HEK293 (cell line): ENCODE data around the gene RPL39.
A peak's percentile ranks its signal among the peaks of the same experiment; 100 is the strongest.

Source experiments
- CTCF ChIA-PET: fragments of 350-600 bp; formaldehyde crosslinking; extraction: SDS; loops from one replicate; lab custom pipeline; 2021; ENCODE audit warnings: antibody characterized with exemption; lab: Yijun Ruan, JAX
- POLR2A ChIA-PET: fragments of 300-600 bp; formaldehyde crosslinking; extraction: SDS; loops from one replicate; lab custom pipeline; 2020; ENCODE audit warnings: antibody characterized with exemption, inconsistent platforms; lab: Yijun Ruan, JAX
- H3K27ac ChIP-seq: fragments of 200-500 bp; sonication (Bioruptor generic); 2 replicates; pipeline ENCODE4 v1.5.1; 2014; ENCODE audit warnings: low read depth, low read length, control low read depth, inconsistent platforms; ENCODE audit errors: extremely low read depth
- H3K36me3 ChIP-seq, 2 experiments: fragments of 200-500 bp in 1 of 2; sonication (Bioruptor generic) in 1 of 2; 1 replicate in 1 of 2; 2 replicates in 1 of 2; pipeline ENCODE4 v1.5.1; 2014 to 2017; ENCODE audit warnings: inconsistent platforms in 2 of 2, low read length in 2 of 2; ENCODE audit not compliant: control insufficient read depth in 2 of 2, insufficient read depth in 1 of 2
- H3K4me1 ChIP-seq: fragments of 200-500 bp; sonication (Bioruptor generic); 2 replicates; pipeline ENCODE4 v1.5.1; 2014; ENCODE audit warnings: mild to moderate bottlenecking, low read length, inconsistent platforms; ENCODE audit not compliant: control insufficient read depth, insufficient read depth
- H3K4me3 ChIP-seq: 2 replicates; pipeline ENCODE4 v1.5.1; 2011; ENCODE audit warnings: low read depth, mild to moderate bottlenecking, control low read depth, low read length, moderate library complexity
- H3K9me3 ChIP-seq: fragments of 200-500 bp; sonication (Bioruptor generic); 2 replicates; pipeline ENCODE4 v1.5.1; 2014; ENCODE audit warnings: low read depth, low read length, inconsistent platforms; ENCODE audit not compliant: control insufficient read depth, insufficient read depth
- GLI2 ChIP-seq: fragments of 450-650 bp; formaldehyde crosslinking; IDR thresholded peaks from 2 replicates; pipeline ENCODE4; 2017; ENCODE audit warnings: missing biosample characterization, missing genetic modification characterization, low read depth, borderline replicate concordance
- GLIS1 ChIP-seq: fragments of 450-650 bp; formaldehyde crosslinking; IDR thresholded peaks from 2 replicates; pipeline ENCODE4 v1.5.1; 2016; ENCODE audit warnings: missing biosample characterization, missing genetic modification characterization
- KLF1 ChIP-seq: fragments of 450-650 bp; formaldehyde crosslinking; IDR thresholded peaks from 2 replicates; pipeline ENCODE4 v1.5.1; 2016; ENCODE audit warnings: missing biosample characterization, missing genetic modification characterization
- PRDM4 ChIP-seq: fragments of 450-650 bp; formaldehyde crosslinking; IDR thresholded peaks from 2 replicates; pipeline ENCODE4 v1.5.1; 2017; ENCODE audit warnings: missing biosample characterization, missing genetic modification characterization
- ZNF121 ChIP-seq: fragments of 450-650 bp; formaldehyde crosslinking; IDR thresholded peaks from 2 replicates; pipeline ENCODE4 v1.5.1; 2016; ENCODE audit warnings: missing biosample characterization, missing genetic modification characterization
- ZNF2 ChIP-seq: fragments of 450-650 bp; formaldehyde crosslinking; IDR thresholded peaks from 2 replicates; pipeline ENCODE4 v1.5.1; 2016; ENCODE audit warnings: missing biosample characterization, missing genetic modification characterization
- ZNF211 ChIP-seq: fragments of 450-650 bp; formaldehyde crosslinking; IDR thresholded peaks from 2 replicates; pipeline ENCODE4 v1.5.1; 2016; ENCODE audit warnings: low read depth, missing biosample characterization, missing genetic modification characterization
- ZNF266 ChIP-seq: fragments of 450-650 bp; formaldehyde crosslinking; IDR thresholded peaks from 2 replicates; pipeline ENCODE4 v1.5.1; 2016; ENCODE audit warnings: missing biosample characterization, missing genetic modification characterization, low read depth
- ZNF37A ChIP-seq: fragments of 450-650 bp; IDR thresholded peaks from 2 replicates; pipeline ENCODE4 v1.5.1; 2018; ENCODE audit warnings: missing biosample characterization, missing genetic modification characterization
- ZNF394 ChIP-seq: fragments of 450-650 bp; formaldehyde crosslinking; IDR thresholded peaks from 2 replicates; pipeline ENCODE4 v1.5.1; 2016; ENCODE audit warnings: missing biosample characterization, missing genetic modification characterization, mild to moderate bottlenecking, moderate library complexity, borderline replicate concordance
- ZNF398 ChIP-seq: fragments of 450-650 bp; formaldehyde crosslinking; IDR thresholded peaks from 2 replicates; pipeline ENCODE4 v1.5.1; 2017; ENCODE audit warnings: missing biosample characterization, missing genetic modification characterization
- ZNF449 ChIP-seq: fragments of 450-650 bp; formaldehyde crosslinking; IDR thresholded peaks from 2 replicates; pipeline ENCODE4 v1.5.1; 2017; ENCODE audit warnings: missing biosample characterization, mild to moderate bottlenecking, missing genetic modification characterization, moderate library complexity
- ZNF473 ChIP-seq: fragments of 450-650 bp; formaldehyde crosslinking; IDR thresholded peaks from 2 replicates; pipeline ENCODE4 v1.5.1; 2017; ENCODE audit warnings: missing biosample characterization, missing genetic modification characterization
- ZNF544 ChIP-seq: fragments of 450-650 bp; formaldehyde crosslinking; IDR thresholded peaks from 2 replicates; pipeline ENCODE4 v1.5.0; 2017; ENCODE audit warnings: missing biosample characterization, missing genetic modification characterization
- ZNF549 ChIP-seq: fragments of 450-650 bp; IDR thresholded peaks from 2 replicates; pipeline ENCODE4 v1.5.1; 2018; ENCODE audit warnings: missing biosample characterization, missing genetic modification characterization, mild to moderate bottlenecking, inconsistent platforms, moderate library complexity
- ZNF561 ChIP-seq: fragments of 450-650 bp; IDR thresholded peaks from 2 replicates; pipeline ENCODE4 v1.5.1; 2018; ENCODE audit warnings: missing biosample characterization, missing genetic modification characterization, borderline replicate concordance
- ZNF792 ChIP-seq: fragments of 450-650 bp; formaldehyde crosslinking; IDR thresholded peaks from 2 replicates; pipeline ENCODE4 v1.5.1; 2016; ENCODE audit warnings: missing biosample characterization, missing genetic modification characterization
- ZSCAN16 ChIP-seq: fragments of 450-650 bp; formaldehyde crosslinking; IDR thresholded peaks from 2 replicates; pipeline ENCODE4 v1.5.1; 2016; ENCODE audit warnings: missing biosample characterization, missing genetic modification characterization
- ZSCAN30 ChIP-seq: fragments of 450-650 bp; IDR thresholded peaks from 2 replicates; pipeline ENCODE4 v1.5.1; 2018; ENCODE audit warnings: missing biosample characterization, mild to moderate bottlenecking, missing genetic modification characterization, moderate library complexity
- ZXDB ChIP-seq: fragments of 450-650 bp; formaldehyde crosslinking; IDR thresholded peaks from 2 replicates; pipeline ENCODE4 v1.5.1; 2016; ENCODE audit warnings: missing biosample characterization, missing genetic modification characterization

Gene RPL39

GRCh38 chrX:119763836-119764387 lies 27.5 kb downstream of the RPL39 start:
- no peak overlapping the region for H3K27ac ChIP-seq

GRCh38 chrX:119763181-119763580 lies 28.2 kb downstream of the RPL39 start:
- H3K4me3 ChIP-seq, result no peak overlapping the region
- H3K27ac ChIP-seq, result no peak overlapping the region
- H3K9me3 ChIP-seq, result no peaks in the 10 kb centered on the region
- H3K4me1 ChIP-seq, result no peaks in the 10 kb centered on the region
- POLR2A ChIA-PET, result interaction anchor here (1.1 to 1.2 kb wide), 2 partner anchors 29 to 71 kb away, joined by 3 read pairs; partner anchors contain the start of gene RPL39
- CTCF ChIA-PET, result interaction anchor here (0.6 kb wide), 1 partner anchor 221 kb away, joined by 5 read pairs; no protein-coding TSS in a partner anchor
- TF ChIP-seq GLIS1 (tag by site-specific recombination) (peak; percentile 34), ZNF266 (no peak)
- no peaks in the 10 kb centered on the region for H3K36me3 ChIP-seq

More at GRCh38 chrX:119763836-119764387, 27.5 kb downstream of the RPL39 start:
- TF ChIP-seq GLI2 (tag by site-specific recombination) (no peak), ZNF121 (tag by site-specific recombination) (peak; percentile 55; the same call in 1 of the 2 replicates)
- H3K4me3 ChIP-seq, result no peak overlapping the region
- CTCF ChIA-PET, result interaction anchor here (0.6 to 1.5 kb wide), 6 partner anchors 10 to 251 kb away, joined by 3 to 11 read pairs (median 4); no protein-coding TSS in a partner anchor
- POLR2A ChIA-PET, result interaction anchor here (1.1 kb wide), 1 partner anchor 72 kb away, joined by 3 read pairs; no protein-coding TSS in a partner anchor
- H3K9me3 ChIP-seq, result no peaks in the 10 kb centered on the region
- no peaks in the 10 kb centered on the region for H3K4me1 ChIP-seq
- H3K36me3 ChIP-seq, result no peaks in the 10 kb centered on the region

GRCh38 chrX:119762718-119763117 lies 28.7 kb downstream of the RPL39 start:
- ChIA-PET CTCF (no interaction called here), POLR2A (interaction anchor here (1.1 to 1.2 kb wide), 2 partner anchors 29 to 70 kb away, joined by 3 read pairs; partner anchors contain the start of gene RPL39)
- no peaks in the 10 kb centered on the region for H3K36me3 ChIP-seq
- H3K27ac ChIP-seq, result no peak overlapping the region
- no peak overlapping the region for H3K4me3 ChIP-seq
- TF ChIP-seq ZNF544, result no peak
- no peak for TF ChIP-seq ZNF121 (tag by site-specific recombination)
- TF ChIP-seq KLF1 (tag by site-specific recombination), result no peak
- TF ChIP-seq PRDM4, result peak; percentile 64
- TF ChIP-seq ZSCAN30 (tag by site-specific recombination), result no peak
- no peak for TF ChIP-seq ZNF211 (tag by site-specific recombination)
- 0 out of 2 replicates have a peak, but pooled peaks cover 1% of the 10 kb centered on the region for H3K4me1 ChIP-seq
- H3K9me3 ChIP-seq, result no peaks in the 10 kb centered on the region

GRCh38 chrX:119760026-119760877 lies 31.2 kb downstream of the RPL39 start:
- H3K27ac ChIP-seq, result no peak overlapping the region
- ChIA-PET POLR2A (interaction anchor here (3.7 kb wide), 1 partner anchor 31 kb away, joined by 32 read pairs; the partner anchor contains the start of gene RPL39), CTCF (interaction anchor here (0.6 to 0.7 kb wide), 3 partner anchors 25 to 98 kb away, joined by 3 to 4 read pairs (median 3); no protein-coding TSS in a partner anchor)
- H3K4me3 ChIP-seq, result no peak overlapping the region
- H3K9me3 ChIP-seq, result no peaks in the 10 kb centered on the region
- no peaks in the 10 kb centered on the region for H3K36me3 ChIP-seq
- 0 out of 2 replicates have a peak, but pooled peaks cover 2% of the 10 kb centered on the region for H3K4me1 ChIP-seq
- no peak for TF ChIP-seq ZNF2 (tag by site-specific recombination)
- no peak for TF ChIP-seq ZXDB (tag by site-specific recombination)
- no peak for TF ChIP-seq ZNF561 (tag by site-specific recombination)
- TF ChIP-seq ZNF473 (tag by site-specific recombination), result no peak
- TF ChIP-seq ZNF449, result no peak
- TF ChIP-seq ZNF398 (tag by site-specific recombination), result no peak
- TF ChIP-seq ZSCAN16, result no peak
- TF ChIP-seq ZNF394 (tag by site-specific recombination), result no peak
- TF ChIP-seq ZNF549 (tag by site-specific recombination), result no peak
- no peak for TF ChIP-seq ZNF792 (tag by site-specific recombination)
- no peak for TF ChIP-seq ZNF37A (tag by site-specific recombination)
